Left ventricle myocardium inferior (tissue), 1 donor: ENCODE measurements around the gene NOPCHAP1. TPM values are rescaled to one million over a fixed set of nuclear protein-coding genes. Genes with fewer than 3 reads are reported as not detected.

ENCODE experiments used
- DNase-seq: peaks from one replicate; pipeline ENCODE4 v3.0.0-alpha.2; 2020
- H3K27ac ChIP-seq: fragments of 200-600 bp; replicated peaks from 2 replicates; pipeline ENCODE4 v1.8.0; 2021
- H3K27me3 ChIP-seq: fragments of 200-600 bp; 2 replicates; pipeline ENCODE4 v1.8.0; 2021; ENCODE audit warnings: low read depth
- H3K36me3 ChIP-seq: fragments of 200-600 bp; 2 replicates; pipeline ENCODE4 v1.8.0; 2021
- H3K4me1 ChIP-seq: fragments of 200-600 bp; 2 replicates; pipeline ENCODE4 v1.8.0; 2021
- H3K4me3 ChIP-seq: fragments of 200-600 bp; 2 replicates; pipeline ENCODE4 v1.8.0; 2021; ENCODE audit warnings: mild to moderate bottlenecking, moderate library complexity
- H3K9me3 ChIP-seq: fragments of 200-600 bp; replicated peaks from 2 replicates; pipeline ENCODE4 v1.8.0; 2021
- intact Hi-C: fragments of 100-400 bp; cut with micrococcal nuclease; formaldehyde crosslinking; loops from one replicate; pipeline ENCODE4 v1.11.0; 2022
- total RNA-seq: library from RNA; stranded (reverse); fragmentation: NEBNext Ultra II Directional; extraction: Animal tissue kit (Norgen Biotek cat#: 25700); gene quantifications from one replicate; pipeline ENCODE4 v1.2.1, GENCODE V29; 2021
- TF ChIP-seq, protein P1 (sequence below): fragments of 200-600 bp; IDR thresholded peaks from 2 replicates; pipeline ENCODE4 v1.8.0; 2021; ENCODE audit warnings: antibody characterized with exemption, mild to moderate bottlenecking, borderline replicate concordance
- donor health status: DM: no; HTN: yes; CAD: no; lungs with severe emphysema.

The NOPCHAP1 gene
- total RNA-seq, 1 donor from 2014 or later = 11.1 TPM

DNA sequence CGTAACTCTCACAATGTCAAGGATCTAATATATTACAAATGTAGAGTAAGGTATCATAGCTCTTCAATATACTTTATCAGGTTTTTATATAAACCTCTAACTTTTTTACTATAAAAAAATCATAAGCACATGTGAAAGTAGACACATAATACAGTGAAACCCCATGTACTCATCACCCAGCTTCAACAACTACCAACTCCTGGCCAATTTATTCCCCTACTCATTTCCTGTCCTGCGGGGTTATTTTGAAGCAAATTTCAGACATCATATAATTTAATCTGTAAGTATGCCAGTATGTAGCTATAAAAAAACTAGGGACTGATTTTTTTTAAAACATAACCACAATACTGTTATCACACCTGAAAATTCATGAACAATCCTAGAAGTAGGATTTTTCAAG is 47.7 kb downstream of the NOPCHAP1 start:
- TF ChIP-seq, protein P1, sequence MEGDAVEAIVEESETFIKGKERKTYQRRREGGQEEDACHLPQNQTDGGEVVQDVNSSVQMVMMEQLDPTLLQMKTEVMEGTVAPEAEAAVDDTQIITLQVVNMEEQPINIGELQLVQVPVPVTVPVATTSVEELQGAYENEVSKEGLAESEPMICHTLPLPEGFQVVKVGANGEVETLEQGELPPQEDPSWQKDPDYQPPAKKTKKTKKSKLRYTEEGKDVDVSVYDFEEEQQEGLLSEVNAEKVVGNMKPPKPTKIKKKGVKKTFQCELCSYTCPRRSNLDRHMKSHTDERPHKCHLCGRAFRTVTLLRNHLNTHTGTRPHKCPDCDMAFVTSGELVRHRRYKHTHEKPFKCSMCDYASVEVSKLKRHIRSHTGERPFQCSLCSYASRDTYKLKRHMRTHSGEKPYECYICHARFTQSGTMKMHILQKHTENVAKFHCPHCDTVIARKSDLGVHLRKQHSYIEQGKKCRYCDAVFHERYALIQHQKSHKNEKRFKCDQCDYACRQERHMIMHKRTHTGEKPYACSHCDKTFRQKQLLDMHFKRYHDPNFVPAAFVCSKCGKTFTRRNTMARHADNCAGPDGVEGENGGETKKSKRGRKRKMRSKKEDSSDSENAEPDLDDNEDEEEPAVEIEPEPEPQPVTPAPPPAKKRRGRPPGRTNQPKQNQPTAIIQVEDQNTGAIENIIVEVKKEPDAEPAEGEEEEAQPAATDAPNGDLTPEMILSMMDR = no peak
- H3K4me3 ChIP-seq = no peak overlapping the region
- DNase-seq = no peak
- H3K36me3 ChIP-seq = no peaks in the 10 kb centered on the region
- H3K27ac ChIP-seq = no peak overlapping the region
- H3K9me3 ChIP-seq = no peaks in the 10 kb centered on the region
- intact Hi-C loops = no loop called here
- H3K27me3 ChIP-seq = no peaks in the 10 kb centered on the region
- no peaks in the 10 kb centered on the region for H3K4me1 ChIP-seq

Other genes starting within 250 kb of the NOPCHAP1 start
- gene SLC41A2, start 28.0 kb upstream of the NOPCHAP1 start, total RNA-seq = 4.6 TPM
- gene ALDH1L2, start 98.1 kb downstream of the NOPCHAP1 start, total RNA-seq = 3.0 TPM
- 23.5 TPM for gene WASHC4, start 121.4 kb downstream of the NOPCHAP1 start, total RNA-seq
- gene APPL2, start 249.9 kb downstream of the NOPCHAP1 start, total RNA-seq = 19.8 TPM